Parathyroid adenoma (tissue), 2 donors: ENCODE results near the gene THRSP.
A peak's percentile ranks its signal among the peaks of the same experiment; 100 is the strongest.

ENCODE experiments used
- H2AFZ ChIP-seq: fragments of 300-600 bp; sonication (generic); one replicate; pipeline ENCODE4 v1.7.0; 2017; ENCODE audit warnings: antibody characterized with exemption, mild to moderate bottlenecking
- H3K27ac ChIP-seq: fragments of 300-600 bp; sonication (generic); one replicate; pipeline ENCODE4 v1.7.0; 2017
- H3K27me3 ChIP-seq: fragments of 300-600 bp; sonication (generic); one replicate; pipeline ENCODE4 v1.7.0; 2017; ENCODE audit warnings: low read length; ENCODE audit not compliant: control insufficient read depth, insufficient read depth
- H3K36me3 ChIP-seq: fragments of 300-600 bp; sonication (generic); one replicate; pipeline ENCODE4 v1.7.0; 2017; ENCODE audit warnings: low read length; ENCODE audit not compliant: control insufficient read depth, insufficient read depth
- H3K4me1 ChIP-seq: fragments of 300-600 bp; sonication (generic); one replicate; pipeline ENCODE4 v1.7.0; 2017; ENCODE audit warnings: control low read depth
- H3K4me2 ChIP-seq: fragments of 300-600 bp; sonication (generic); one replicate; pipeline ENCODE4 v1.7.0; 2017; ENCODE audit warnings: low read length
- H3K4me3 ChIP-seq: fragments of 300-600 bp; sonication (generic); one replicate; pipeline ENCODE4 v1.7.0; 2017; ENCODE audit warnings: low read depth, low read length
- H3K79me2 ChIP-seq: fragments of 300-600 bp; sonication (generic); one replicate; pipeline ENCODE4 v1.7.0; 2017; ENCODE audit warnings: control low read depth
- H3K9ac ChIP-seq: fragments of 300-600 bp; sonication (generic); one replicate; pipeline ENCODE4 v1.7.0; 2017; ENCODE audit warnings: mild to moderate bottlenecking
- H3K9me3 ChIP-seq: fragments of 300-600 bp; sonication (generic); one replicate; pipeline ENCODE4 v1.7.0; 2017; ENCODE audit warnings: low read length; ENCODE audit not compliant: control insufficient read depth
- TF ChIP-seq, protein P1 (sequence below): fragments of 300-600 bp; sonication (generic); IDR thresholded peaks from one replicate; pipeline ENCODE4 v1.7.0; 2017; ENCODE audit warnings: antibody characterized with exemption, mild to moderate bottlenecking
- donor health status: primary hyperparathyroidism.

THRSP gene

DNA sequence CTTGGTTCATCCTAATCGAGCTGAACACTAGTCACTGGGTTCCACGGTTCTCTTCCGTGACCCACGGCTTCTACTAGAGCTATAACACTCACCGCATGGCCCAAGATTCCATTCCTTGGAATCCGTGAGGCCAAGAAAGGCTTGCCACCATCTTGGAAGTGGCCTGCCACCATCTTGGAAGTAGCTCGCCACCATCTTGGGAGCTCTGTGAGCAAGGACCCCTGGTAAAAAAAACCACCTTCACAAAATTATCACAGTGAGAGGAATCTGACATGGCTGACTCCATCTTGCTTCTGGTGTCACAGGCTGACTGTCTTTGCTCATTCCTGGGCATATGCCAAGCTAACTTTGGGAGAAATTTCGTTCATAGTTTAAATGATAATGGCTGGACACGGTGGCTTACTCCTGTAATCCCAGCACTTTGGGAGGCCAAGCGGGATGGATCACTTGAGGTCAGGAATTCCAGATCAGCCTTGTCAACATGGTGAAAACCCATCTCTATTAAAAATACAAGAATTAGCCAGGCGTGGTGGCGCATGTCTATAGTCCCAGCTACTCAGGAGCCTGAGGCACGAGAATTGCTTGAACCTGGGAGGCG lies 21.7 kb upstream of the THRSP start:
- Histone ChIP-seq H3K79me2 (no peaks in the 10 kb centered on the region), H3K36me3 (no peaks in the 10 kb centered on the region), H3K9me3 (no peaks in the 10 kb centered on the region), H3K4me2 (no peak overlapping the region), H3K4me3 (no peak overlapping the region), H3K9ac (no peak overlapping the region), H3K27me3 (no peaks in the 10 kb centered on the region), H3K27ac (no peak overlapping the region), H2AFZ (no peak overlapping the region), H3K4me1 (peaks cover 10% of the 10 kb centered on the region)
- TF ChIP-seq, protein P1, sequence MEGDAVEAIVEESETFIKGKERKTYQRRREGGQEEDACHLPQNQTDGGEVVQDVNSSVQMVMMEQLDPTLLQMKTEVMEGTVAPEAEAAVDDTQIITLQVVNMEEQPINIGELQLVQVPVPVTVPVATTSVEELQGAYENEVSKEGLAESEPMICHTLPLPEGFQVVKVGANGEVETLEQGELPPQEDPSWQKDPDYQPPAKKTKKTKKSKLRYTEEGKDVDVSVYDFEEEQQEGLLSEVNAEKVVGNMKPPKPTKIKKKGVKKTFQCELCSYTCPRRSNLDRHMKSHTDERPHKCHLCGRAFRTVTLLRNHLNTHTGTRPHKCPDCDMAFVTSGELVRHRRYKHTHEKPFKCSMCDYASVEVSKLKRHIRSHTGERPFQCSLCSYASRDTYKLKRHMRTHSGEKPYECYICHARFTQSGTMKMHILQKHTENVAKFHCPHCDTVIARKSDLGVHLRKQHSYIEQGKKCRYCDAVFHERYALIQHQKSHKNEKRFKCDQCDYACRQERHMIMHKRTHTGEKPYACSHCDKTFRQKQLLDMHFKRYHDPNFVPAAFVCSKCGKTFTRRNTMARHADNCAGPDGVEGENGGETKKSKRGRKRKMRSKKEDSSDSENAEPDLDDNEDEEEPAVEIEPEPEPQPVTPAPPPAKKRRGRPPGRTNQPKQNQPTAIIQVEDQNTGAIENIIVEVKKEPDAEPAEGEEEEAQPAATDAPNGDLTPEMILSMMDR = no peak

DNA sequence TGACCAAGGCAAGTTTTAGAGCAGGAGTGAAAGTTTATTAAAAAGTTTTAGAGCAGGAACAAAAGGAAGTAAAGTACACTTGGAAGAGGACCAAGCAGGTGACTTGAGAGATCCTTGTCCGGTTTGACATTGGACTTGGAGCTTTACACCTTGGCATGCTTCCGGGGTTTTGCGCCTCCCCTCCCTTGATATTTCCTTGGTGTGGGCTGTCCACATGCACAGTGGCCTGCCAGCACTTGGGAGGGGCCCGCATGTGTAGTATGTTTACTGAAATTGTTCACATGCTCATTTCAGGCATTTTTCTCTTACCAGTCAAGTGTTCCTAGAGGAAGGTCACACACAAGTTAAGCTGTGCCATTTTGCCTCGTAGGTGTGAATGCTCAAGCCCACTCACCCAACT lies 19.0 kb upstream of the THRSP start:
- Histone ChIP-seq H3K4me3 (no peak overlapping the region), H3K9me3 (no peaks in the 10 kb centered on the region), H3K79me2 (no peaks in the 10 kb centered on the region), H3K4me2 (no peak overlapping the region), H3K4me1 (peaks cover 11% of the 10 kb centered on the region), H3K27ac (peak overlapping the region; percentile 90), H2AFZ (no peak overlapping the region), H3K9ac (no peak overlapping the region), H3K36me3 (no peaks in the 10 kb centered on the region), H3K27me3 (no peaks in the 10 kb centered on the region)
- TF ChIP-seq, protein P1 = no peak

DNA sequence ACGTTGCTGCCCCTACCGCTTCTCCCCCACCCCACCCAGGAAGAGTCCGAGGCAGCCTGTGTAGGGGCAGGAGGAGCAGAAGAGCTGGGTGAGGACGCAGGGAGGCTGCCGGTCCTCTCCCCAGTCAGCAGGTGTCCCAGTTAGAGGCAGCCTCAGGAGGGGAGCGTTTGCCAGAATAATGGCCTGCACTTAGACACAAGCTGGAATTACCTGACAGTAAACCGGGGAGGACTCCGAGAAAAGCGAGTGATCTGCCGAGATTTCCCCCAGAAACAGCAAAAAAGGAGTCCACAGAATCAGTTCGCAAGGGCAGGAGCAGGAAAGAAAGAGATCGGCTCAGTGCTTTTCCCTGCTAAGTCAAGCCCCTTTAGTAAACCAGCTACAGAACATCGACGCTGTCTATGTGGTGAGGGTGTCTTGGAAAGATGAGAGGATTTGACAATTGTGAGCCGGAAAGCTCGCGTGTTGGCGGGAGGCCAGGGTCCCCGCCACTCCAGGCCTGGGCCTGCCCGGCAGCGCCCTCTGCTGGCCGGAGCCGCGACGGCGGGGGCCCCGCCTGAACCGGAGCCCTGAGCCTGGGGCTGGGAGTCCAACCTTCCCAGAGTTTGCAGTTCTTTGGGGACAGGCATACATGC lies 17.7 kb upstream of the THRSP start:
- no peaks in the 10 kb centered on the region for H3K27me3 ChIP-seq
- H3K4me1 ChIP-seq = peaks cover 5% of the 10 kb centered on the region
- peak overlapping the region; percentile 50 for H3K9ac ChIP-seq
- H3K27ac ChIP-seq = peak overlapping the region; percentile 90
- H3K79me2 ChIP-seq = no peaks in the 10 kb centered on the region
- no peaks in the 10 kb centered on the region for H3K9me3 ChIP-seq
- no peaks in the 10 kb centered on the region for H3K36me3 ChIP-seq
- TF ChIP-seq, protein P1 = peak; percentile 94
- H2AFZ ChIP-seq = peak overlapping the region; percentile 82
- H3K4me3 ChIP-seq = peak overlapping the region; percentile 42
- H3K4me2 ChIP-seq = peak overlapping the region; percentile 64

DNA sequence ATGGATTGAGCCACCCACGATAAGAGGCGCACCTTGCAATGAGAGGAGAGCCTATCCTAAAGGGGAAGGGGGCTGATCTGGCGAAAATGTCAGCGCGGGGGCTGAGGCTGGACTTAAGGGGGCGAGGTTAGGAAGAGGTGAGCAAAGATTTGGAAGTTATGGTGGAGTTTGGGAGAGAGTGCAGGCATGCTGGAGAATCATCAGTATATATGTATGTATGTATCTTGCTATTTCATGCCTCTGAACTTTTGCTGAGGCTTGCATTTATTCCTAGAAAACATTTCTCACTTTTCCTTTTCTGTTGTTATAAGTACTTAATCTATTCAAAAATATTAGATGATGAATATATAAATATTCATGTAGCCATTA lies 17.2 kb upstream of the THRSP start:
- Histone ChIP-seq H3K9ac (no peak overlapping the region), H3K9me3 (no peaks in the 10 kb centered on the region), H3K27ac (peak overlapping the region; percentile 90), H3K4me3 (peak overlapping the region; percentile 42), H3K27me3 (no peaks in the 10 kb centered on the region), H3K79me2 (no peaks in the 10 kb centered on the region), H3K4me2 (peak overlapping the region; percentile 64), H3K36me3 (no peaks in the 10 kb centered on the region), H3K4me1 (peaks cover 5% of the 10 kb centered on the region), H2AFZ (peak overlapping the region; percentile 82)
- TF ChIP-seq, protein P1 = no peak

DNA sequence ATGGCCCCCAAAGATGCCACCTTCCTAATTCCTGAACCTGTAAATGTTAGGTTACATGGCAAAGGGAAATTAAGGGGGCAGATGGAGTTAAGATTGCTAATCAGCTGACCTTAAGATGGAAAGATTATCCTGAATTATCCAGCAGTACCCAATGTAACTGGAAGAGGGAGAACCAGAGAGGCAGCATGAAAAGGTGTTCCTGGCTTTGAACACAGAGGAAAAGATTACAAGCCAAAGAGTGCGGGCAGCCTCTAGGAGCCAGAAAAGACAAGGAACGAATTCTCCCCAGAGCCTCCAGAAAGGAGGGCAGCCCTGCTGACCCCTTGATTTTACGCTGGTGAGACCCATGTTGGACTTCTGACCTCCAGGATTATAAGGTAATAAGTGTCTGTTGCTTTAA lies 15.1 kb upstream of the THRSP start:
- TF ChIP-seq, protein P1 = no peak

More for the DNA sequence above, 15.1 kb upstream of the THRSP start:
- H3K9ac ChIP-seq = no peak overlapping the region
- H3K4me2 ChIP-seq = no peak overlapping the region
- no peaks in the 10 kb centered on the region for H3K27me3 ChIP-seq
- H2AFZ ChIP-seq = peak overlapping the region; percentile 64
- no peaks in the 10 kb centered on the region for H3K79me2 ChIP-seq
- H3K4me1 ChIP-seq = peaks cover 5% of the 10 kb centered on the region
- no peak overlapping the region for H3K4me3 ChIP-seq
- no peaks in the 10 kb centered on the region for H3K9me3 ChIP-seq
- no peaks in the 10 kb centered on the region for H3K36me3 ChIP-seq
- H3K27ac ChIP-seq = peak overlapping the region; percentile 79
